HCT116 (cell line): ENCODE data around the gene PHLDB3.

Experiments used
- CEBPB ChIP-seq: IDR thresholded peaks from 2 replicates; pipeline ENCODE4 v1.6.1; 2012; ENCODE audit warnings: low read depth
- POLR2A ChIP-seq: IDR thresholded peaks from 2 replicates; pipeline ENCODE4 v1.7.0; 2011; ENCODE audit warnings: borderline replicate concordance; ENCODE audit not compliant: insufficient read depth, insufficient read length; ENCODE audit errors: extremely low read depth
- POLR2AphosphoS5 ChIP-seq: IDR thresholded peaks from 2 replicates; pipeline ENCODE4 v1.6.1; 2011; ENCODE audit warnings: mild to moderate bottlenecking, low read depth, low read length, moderate library complexity
- SIN3A ChIP-seq: IDR thresholded peaks from 2 replicates; pipeline ENCODE4 v1.6.1; 2012; ENCODE audit warnings: low read depth
- YY1 ChIP-seq: IDR thresholded peaks from 2 replicates; pipeline ENCODE4 v1.6.1; 2011; ENCODE audit warnings: low read length, low read depth, moderate library complexity, mild to moderate bottlenecking; ENCODE audit not compliant: insufficient replicate concordance; ENCODE audit errors: extremely low read depth
- ZNF274 ChIP-seq: fragments of 200-500 bp; sonication (Bioruptor generic); IDR thresholded peaks from 2 replicates; pipeline ENCODE4 v1.6.1; 2014; ENCODE audit warnings: mild to moderate bottlenecking, low read depth, low read length, inconsistent platforms
- TF ChIP-seq, protein P1 (sequence below), 3 experiments: fragments of 200-600 bp in 1 of 3; sonication (generic) in 1 of 3; IDR thresholded peaks in 2 of 3; conservative IDR thresholded peaks in 1 of 3; 2 replicates each; pipeline ENCODE4 v1.5.1; 2012 to 2017; ENCODE audit warnings: low read depth in 2 of 3, low read length in 2 of 3, antibody characterized with exemption in 1 of 3, borderline replicate concordance in 1 of 3, control low read depth in 1 of 3, mild to moderate bottlenecking in 1 of 3, mixed read lengths in 1 of 3, mixed run types in 1 of 3, moderate library complexity in 1 of 3; ENCODE audit not compliant: insufficient read depth in 1 of 3

- TF ChIP-seq POLR2A (no peak), SIN3A (no peak), POLR2AphosphoS5 (no peak), CEBPB (no peak), YY1 (no peak), ZNF274 (no peak)
- TF ChIP-seq, protein P1, sequence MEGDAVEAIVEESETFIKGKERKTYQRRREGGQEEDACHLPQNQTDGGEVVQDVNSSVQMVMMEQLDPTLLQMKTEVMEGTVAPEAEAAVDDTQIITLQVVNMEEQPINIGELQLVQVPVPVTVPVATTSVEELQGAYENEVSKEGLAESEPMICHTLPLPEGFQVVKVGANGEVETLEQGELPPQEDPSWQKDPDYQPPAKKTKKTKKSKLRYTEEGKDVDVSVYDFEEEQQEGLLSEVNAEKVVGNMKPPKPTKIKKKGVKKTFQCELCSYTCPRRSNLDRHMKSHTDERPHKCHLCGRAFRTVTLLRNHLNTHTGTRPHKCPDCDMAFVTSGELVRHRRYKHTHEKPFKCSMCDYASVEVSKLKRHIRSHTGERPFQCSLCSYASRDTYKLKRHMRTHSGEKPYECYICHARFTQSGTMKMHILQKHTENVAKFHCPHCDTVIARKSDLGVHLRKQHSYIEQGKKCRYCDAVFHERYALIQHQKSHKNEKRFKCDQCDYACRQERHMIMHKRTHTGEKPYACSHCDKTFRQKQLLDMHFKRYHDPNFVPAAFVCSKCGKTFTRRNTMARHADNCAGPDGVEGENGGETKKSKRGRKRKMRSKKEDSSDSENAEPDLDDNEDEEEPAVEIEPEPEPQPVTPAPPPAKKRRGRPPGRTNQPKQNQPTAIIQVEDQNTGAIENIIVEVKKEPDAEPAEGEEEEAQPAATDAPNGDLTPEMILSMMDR (IDR thresholded peaks at IDR 0.05 in 2 of 3, conservative IDR thresholded peaks at IDR 0.05 in 1 of 3; ENCODE audit: borderline replicate concordance in 1 of 3, insufficient read depth in 1 of 3, low read depth in 2 of 3, low read length in 2 of 3), result no peak
Observed at GRCh38 chr19:43527860-43528622, 23.5 kb upstream of the PHLDB3 start.
